Astrocyte of the hippocampus (primary cell): ENCODE data around the gene NCK2.
A peak's percentile ranks its signal among the peaks of the same experiment; 100 is the strongest.

Experiments used
- DNase-seq: peaks from one replicate; pipeline ENCODE4 v3.0.0; 2011; ENCODE audit warnings: low read depth, low spot score

NCK2 gene

GRCh38 chr2:105775809-105776559 is 31.3 kb downstream of the NCK2 start:
- DNase-seq, result no peak

GRCh38 chr2:105776560-105776928 is 31.8 kb downstream of the NCK2 start:
- no peak for DNase-seq

DNA sequence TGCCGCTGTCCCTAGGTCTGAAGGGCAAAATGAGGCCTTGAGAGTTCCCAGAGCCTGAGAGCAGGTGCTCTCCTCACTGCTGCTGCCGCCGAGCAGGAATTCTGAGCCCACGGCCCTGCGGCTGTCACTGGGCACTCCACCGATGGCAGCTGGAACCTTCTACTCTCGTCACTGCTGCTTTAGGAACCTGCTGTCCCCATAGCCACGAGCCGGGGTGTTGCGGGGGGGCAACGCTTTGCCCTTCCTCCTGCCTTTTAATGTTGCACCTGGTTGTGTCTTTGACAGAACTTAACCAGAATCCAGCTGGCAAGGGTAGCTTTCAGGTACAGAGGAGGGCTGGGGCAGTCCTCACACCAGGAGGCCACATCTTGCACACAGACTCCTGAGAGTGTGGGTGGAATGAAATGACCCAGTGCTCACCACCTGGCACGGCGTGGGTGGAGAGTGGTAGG is 32.3 kb downstream of the NCK2 start:
- no peak for DNase-seq

GRCh38 chr2:105777506-105778055 is 32.9 kb downstream of the NCK2 start:
- no peak for DNase-seq

DNA sequence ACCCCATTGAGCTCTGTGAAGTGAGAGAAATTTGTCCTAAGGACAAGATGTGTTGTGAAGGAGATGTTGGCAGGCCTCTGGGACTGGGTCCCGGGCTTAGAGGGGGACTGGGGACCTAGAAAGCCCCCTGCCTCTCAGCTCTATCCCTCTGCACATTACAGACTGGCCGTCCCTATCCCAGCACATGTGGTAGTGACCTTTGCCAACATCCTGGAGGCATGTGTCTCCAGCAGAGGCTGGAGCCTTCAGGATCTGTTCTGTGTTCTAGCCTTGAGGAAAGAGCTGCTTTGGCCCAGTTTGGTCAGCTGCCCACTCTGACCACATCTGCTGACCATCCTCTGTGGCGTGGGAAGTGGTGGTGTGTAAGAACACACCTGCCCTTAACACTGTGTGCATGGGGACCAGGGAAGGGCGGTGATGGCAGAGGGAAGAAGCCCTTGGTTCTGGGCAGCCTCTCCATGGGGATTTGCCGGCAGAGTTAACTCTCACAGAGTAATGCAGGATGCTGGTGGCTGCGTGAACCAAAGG is 33.4 kb downstream of the NCK2 start:
- DNase-seq, result no peak

DNA sequence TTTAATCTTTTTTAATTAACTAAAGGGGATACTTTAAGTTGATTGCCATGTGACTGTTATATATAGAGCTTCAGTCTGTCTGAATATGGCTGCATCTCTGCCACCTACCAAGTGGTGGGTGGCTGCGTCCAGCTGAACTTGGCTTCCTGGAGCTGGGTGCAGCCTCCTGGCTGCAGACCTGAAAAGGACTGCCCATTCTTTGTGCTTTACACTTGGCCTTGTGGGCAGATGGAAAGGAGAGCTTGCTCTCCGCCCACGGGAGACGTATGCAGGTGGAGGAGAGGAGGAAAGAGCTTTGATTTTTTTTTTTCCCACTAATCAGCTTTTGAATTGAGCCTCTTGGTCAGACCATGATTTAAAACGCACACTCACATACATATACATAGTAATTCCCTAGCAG is 34.7 kb downstream of the NCK2 start:
- no peak for DNase-seq

- DNase-seq, result no peak
Observed at GRCh38 chr2:105780606-105781005, 35.9 kb downstream of the NCK2 start.

- DNase-seq, result no peak
Observed at GRCh38 chr2:105781274-105781978, 36.7 kb downstream of the NCK2 start.

DNA sequence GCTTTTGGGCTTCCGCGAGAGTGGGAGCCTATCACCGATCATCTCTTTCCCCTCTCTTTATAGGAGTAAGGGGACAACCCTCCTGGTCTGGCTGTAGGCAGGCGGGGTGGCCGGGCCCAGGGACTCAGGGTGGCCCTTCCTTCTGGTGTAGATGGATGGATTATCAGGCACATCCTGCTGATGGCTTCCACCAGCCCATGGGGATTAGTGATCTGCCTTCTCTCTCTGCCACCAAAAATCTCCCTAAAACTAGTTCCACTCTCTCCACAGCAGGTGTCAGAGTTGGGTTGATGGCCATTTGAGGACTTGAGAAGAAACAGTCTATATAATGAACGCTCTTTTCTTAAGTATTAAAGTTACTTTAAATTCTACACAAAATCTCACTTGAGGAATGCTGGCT is 37.4 kb downstream of the NCK2 start:
- no peak for DNase-seq

- DNase-seq, result no peak
Observed at GRCh38 chr2:105782646-105783045, 37.9 kb downstream of the NCK2 start.

GRCh38 chr2:105783151-105783738 is 38.5 kb downstream of the NCK2 start:
- DNase-seq, result no peak

- DNase-seq, result no peak
Observed at GRCh38 chr2:105783972-105784371, 39.3 kb downstream of the NCK2 start.

GRCh38 chr2:105784589-105784988 is 39.9 kb downstream of the NCK2 start:
- DNase-seq, result no peak

GRCh38 chr2:105785095-105785847 is 40.6 kb downstream of the NCK2 start:
- DNase-seq, result no peak

DNA sequence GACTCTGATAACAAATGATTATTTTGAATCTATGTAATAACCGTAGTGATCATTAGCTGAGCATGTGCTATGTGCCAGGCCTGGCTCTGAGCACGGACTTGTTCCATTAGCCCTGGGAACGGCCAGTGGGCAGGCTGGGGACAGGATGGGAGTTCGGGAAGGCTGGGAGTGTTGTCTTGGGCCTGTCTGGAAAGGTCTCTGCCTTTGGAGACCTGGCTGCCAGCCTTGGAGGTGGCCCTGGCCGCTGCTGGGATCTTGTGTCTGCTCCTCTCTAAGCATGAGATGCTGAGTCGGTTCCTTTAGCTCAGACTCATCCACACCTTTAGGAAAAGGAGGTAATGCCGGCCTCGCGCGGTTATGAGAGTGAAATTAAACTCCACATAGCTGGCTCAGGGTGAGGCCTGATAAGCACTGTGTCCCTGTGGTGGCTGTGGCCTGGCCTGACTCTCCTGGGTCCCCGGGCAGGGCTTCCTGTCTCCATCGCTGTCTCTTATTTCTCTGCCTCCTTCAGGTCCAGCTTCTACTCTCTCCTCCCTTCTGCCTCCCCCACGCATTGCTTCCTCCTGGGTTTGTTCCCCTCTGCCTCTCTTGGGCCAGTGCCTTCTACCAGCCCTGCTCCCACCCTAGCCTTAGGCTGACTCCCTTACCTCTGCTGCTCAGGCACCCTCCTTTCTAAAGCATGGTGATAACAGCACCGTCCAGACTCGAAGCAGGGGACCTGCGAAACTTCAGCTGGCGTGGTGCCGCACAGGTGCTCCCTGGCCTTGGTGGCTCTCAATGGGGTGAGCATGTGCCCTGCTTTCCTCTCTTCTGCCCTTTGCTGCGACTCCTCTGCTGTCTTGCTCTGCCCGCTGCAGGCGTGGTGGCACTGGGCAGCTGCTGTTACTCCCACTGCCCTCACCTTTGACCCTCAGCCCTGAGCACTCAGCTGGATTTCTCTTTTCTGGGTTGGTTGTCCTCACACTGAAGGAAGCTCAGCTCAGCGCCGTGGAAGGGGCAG is 41.8 kb downstream of the NCK2 start:
- no peak for DNase-seq

DNA sequence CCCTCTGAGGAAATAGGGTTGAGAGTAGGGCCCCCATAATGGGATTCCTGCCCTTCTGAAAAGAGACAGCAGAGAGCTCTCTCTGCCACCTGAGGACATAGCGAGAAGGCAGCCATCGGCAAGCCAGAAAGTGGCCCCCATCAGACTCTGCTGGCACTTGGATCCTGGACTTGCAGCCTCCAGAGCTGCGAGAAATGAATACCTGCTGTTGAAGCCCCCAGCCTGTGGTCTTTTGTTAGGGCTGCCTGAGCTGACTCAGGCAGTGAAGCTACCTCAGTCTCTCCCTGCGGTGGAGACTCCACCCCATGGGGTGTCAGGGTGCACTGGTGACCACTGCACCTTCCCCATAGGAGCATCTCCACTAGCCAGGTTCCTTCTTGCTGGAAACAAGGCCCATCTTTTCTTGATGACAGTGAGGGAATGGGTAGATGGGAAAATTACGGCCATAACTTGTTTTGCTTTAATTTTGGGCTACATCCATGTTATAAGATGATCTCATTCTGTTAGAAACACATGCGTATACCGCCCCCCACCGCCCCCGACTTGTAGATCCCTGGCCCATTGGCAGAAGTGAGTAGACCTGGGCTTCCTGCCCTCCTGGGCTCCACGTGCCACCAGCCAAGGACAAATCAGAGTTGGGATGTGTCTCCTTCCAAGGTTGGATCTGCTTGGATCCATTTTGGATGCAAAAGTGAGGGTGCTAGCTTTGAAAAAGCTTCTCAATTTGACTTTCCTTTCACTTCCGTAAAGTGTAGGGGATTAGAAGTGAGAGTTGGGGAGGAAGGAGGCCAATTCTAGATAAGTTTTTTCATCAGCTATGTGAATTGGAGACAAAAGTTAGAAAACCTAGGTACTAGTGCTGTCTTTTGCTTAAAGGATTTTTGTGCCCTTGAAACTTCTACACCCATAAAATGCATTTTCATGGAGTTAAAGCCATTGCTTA is 42.9 kb downstream of the NCK2 start:
- no peak for DNase-seq

DNA sequence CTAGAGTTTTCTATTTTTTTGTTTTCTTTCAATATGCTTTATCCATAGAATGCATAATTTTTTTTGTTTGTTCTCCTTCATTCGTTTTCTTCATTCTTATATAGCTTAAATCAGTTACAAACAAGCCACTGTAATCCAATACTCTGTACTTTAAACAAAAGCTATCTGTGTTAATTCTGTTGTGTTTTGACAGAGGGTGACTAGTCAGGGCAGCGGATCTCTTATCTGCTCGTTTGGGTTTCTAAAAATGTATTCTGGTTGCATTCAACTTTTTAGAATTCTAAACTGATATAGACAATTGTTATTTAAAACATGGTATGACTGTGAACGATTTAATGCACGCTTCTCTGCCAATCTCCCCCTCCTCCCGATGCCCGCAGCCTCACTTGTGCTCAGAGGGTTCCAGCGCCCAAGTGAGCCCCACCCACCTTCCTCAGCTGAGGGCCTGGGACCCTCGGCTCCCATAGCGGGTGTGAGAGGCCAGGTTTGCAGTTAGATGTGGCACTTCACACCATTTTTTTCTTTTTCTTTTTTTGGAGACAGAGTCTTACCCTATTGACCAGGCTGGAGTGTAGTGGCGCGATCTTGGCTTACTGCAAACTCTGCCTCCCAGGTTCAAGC is 44.1 kb downstream of the NCK2 start:
- no peak for DNase-seq

GRCh38 chr2:105789745-105790460 is 45.2 kb downstream of the NCK2 start:
- DNase-seq, result peak; percentile 84
